WI38 (cell line): ENCODE measurements around the gene MIER2.
"Not testable (repeated sequence)": the region's sequence is repeated elsewhere in the genome, so short reads cannot be mapped to it uniquely, and the experiment has no call there.

Source experiments
- H3K4me3 ChIP-seq: 2 replicates; pipeline ENCODE4 v1.5.1; 2011; ENCODE audit warnings: low read depth, mild to moderate bottlenecking, control low read depth, low read length
- TF ChIP-seq, protein P1 (sequence below): IDR thresholded peaks from 2 replicates; pipeline ENCODE4 v1.5.1; 2012; ENCODE audit warnings: low read depth, mild to moderate bottlenecking, control low read depth, low read length

MIER2 gene, protein sequence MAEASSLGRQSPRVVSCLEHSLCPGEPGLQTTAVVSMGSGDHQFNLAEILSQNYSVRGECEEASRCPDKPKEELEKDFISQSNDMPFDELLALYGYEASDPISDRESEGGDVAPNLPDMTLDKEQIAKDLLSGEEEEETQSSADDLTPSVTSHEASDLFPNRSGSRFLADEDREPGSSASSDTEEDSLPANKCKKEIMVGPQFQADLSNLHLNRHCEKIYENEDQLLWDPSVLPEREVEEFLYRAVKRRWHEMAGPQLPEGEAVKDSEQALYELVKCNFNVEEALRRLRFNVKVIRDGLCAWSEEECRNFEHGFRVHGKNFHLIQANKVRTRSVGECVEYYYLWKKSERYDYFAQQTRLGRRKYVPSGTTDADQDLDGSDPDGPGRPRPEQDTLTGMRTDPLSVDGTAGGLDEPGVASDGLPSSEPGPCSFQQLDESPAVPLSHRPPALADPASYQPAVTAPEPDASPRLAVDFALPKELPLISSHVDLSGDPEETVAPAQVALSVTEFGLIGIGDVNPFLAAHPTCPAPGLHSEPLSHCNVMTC

DNA sequence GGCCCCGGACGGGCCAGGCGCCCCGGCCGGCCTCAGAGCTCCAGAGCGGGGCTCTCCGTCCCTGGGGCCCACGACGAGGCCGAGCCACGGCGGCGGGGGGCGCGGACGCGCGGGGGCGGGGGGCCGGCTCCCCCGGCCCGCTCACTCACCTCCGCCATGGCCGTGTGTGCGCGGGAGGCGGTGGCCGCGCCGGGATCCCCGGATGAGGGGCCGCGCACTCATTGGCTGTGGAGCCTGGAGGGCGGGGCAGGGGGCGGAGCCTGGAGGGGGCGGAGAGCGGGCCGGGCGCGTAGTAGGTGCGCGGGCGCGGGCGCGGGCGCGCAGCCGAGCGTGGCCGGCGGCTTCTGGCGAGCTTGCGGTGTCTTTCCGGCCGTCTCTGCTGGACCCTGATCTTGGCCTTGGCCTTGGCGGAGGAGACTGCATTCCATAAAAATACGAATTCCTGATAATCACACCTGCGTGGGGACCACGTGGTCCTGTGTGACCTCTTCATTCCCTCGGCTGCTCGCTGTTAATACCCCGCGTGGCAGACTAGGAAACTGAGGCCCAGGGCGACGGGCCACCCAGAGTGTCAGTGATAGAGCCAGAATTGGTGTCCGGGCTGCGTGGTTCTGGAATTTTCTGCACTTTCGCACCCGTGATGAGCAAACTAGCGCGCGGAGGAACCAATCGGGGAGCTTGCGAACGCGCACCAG is at the start of gene MIER2:
TSS of gene MIER2 (minus strand) at position 172 of the 695 bp plus-strand sequence. CDS start at position 158, 14 bp downstream.
- TF ChIP-seq, protein P1, sequence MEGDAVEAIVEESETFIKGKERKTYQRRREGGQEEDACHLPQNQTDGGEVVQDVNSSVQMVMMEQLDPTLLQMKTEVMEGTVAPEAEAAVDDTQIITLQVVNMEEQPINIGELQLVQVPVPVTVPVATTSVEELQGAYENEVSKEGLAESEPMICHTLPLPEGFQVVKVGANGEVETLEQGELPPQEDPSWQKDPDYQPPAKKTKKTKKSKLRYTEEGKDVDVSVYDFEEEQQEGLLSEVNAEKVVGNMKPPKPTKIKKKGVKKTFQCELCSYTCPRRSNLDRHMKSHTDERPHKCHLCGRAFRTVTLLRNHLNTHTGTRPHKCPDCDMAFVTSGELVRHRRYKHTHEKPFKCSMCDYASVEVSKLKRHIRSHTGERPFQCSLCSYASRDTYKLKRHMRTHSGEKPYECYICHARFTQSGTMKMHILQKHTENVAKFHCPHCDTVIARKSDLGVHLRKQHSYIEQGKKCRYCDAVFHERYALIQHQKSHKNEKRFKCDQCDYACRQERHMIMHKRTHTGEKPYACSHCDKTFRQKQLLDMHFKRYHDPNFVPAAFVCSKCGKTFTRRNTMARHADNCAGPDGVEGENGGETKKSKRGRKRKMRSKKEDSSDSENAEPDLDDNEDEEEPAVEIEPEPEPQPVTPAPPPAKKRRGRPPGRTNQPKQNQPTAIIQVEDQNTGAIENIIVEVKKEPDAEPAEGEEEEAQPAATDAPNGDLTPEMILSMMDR = no peak
- peak within 1 kb of the TSS; percentile 70 for H3K4me3 ChIP-seq

DNA sequence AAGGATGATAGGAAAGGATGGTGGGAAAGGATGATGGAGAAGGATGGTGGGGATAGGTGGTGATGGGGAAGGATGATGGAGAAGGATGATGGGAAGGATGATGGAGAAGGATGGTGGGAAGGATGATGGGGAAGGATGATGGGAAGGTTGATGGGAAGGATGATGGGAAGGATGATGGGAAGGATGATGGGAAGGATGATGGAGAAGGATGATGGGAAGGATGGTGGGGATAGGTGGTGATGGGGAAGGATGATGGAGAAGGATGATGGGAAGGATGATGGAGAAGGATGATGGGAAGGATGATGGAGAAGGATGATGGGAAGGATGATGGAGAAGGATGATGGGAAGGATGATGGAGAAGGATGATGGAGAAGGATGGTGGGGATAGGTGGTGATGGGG is 49.0 kb upstream of the MIER2 start:
- not testable (repeated sequence) for H3K4me3 ChIP-seq

DNA sequence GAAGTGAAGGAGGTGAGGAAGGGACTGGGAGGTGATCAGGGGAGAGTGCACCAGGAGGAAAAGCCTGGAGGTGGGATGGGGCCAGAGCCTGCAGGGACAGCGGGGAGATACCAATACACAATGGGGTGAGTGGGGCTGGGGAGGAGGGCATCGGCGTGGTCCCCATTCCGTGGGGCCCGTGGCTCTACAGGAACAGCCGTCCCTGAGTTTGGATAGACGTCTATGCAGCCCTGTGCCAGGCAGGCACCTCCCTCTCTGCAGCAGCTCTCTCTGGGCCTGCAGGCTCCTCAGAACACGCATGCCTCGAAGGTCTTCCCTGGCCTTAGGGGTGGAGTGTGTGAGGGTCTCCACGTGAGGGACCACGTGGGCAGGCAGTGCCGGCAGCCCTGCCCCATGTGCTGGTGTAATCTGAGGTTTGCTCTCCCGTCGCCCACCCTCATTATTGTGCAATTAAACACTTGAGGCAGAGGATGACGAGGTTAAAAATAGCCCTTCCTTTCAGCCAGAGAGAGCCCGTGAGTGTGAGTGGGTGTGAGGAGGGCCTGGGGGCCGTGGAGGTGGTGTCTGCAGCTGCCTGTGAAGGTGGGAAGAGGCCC is 47.9 kb upstream of the MIER2 start:
- H3K4me3 ChIP-seq = no peak overlapping the region
- TF ChIP-seq, protein P1 = no peak

DNA sequence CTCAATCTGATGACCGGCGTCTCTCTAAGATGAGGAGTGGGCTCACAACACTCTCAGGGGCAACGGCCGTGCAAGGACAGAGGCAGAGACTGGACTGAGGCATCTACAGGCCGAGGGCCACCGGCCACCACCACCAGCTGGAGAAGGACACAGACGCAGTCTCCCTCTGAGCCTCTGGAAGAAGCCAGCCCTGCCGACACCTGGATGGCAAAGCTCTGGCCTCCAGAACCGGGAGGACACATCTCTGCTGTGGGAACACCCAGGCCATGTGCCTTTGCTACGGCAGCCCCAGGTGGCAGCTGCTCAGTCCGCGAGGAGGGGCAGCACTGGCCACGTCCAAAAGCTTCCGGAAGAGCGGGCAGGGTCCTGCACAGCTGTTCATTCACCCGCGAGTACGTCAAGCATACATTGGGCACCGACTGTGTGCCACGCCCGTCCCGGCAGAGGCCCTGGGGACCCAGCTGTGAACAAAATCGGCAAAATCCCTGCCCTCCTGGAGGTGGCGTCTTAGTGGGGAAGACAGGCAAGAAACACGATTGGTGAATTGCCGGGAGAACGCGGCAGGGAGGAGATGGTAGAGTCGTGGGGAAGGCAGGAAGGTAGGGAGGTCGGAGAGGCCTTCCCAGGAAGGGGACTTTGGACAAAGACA is 47.3 kb upstream of the MIER2 start:
- TF ChIP-seq, protein P1 = no peak
- no peak overlapping the region for H3K4me3 ChIP-seq

DNA sequence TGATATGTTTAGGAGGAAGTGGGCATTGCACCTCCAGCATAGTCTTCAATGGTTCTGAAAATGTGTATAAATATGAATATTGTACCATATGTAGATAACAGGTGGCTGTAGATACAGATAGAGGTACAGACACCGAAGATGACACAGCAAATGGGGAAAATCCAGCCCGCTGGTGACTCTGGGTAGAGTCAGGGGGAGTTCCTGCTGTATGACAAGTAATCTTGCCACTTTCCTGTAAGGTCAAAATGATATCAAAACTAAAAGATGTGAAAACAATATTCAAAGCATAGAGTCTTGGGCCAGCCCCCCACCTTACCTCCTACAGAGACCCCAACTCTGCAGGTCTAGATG is 46.6 kb upstream of the MIER2 start:
- TF ChIP-seq, protein P1 = no peak
- no peak overlapping the region for H3K4me3 ChIP-seq

DNA sequence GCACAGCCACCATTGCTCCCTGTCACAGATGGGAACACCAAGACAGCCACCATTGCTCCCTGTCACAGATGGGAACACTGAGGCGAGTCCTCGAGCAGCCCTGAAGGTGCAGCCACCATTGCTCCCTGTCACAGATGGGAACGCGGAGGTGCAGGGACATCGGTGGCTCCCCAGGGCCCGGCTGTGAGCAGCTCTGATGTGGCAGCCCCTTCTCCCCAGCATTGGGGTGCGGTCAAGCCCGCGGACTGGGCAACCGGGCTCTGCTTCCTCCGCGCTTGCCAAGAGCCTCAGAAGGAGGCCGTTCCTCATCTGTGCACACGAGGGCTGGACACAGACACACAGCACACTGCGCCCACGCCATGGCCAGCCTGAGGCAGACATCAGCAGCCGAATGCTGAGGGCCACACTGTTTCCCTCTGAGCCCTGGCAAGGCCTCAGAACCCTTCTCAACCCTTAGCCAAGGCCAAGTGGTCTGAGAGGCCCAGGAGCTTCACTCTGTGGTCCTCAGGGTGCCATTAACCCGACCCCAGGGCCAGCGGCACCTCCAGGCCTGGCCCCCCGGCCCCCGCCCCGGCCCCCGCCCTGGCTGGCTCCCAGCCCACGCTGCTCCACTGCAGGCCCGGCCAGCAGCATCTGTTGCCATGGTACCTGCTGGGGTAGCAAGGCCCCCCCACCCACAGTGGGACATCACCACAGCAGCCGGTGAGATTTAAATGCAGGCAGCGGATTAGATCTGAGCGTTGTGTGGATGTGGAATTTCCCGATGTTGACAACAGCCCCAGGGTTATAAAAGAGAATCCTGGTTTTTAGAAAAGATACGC is 46.0 kb upstream of the MIER2 start:
- TF ChIP-seq, protein P1 = no peak
- H3K4me3 ChIP-seq = no peak overlapping the region

DNA sequence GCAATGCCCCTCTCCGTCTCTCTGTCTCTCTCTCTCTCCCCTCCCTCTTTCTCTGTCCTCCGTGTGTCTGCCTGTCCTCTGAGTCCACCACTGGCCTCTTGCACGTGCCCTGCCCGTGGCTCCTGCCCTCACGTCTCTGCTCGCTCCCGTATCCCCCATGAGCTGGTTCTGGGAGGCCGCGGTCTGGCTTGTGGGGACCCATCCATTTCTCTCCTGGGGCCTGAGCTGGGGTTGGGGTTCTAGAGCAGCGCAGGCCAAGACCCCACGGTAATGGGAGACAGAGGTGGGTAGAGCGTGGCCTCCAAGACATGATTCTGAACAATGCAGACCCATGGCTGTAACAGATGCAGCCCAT is 45.3 kb upstream of the MIER2 start:
- TF ChIP-seq, protein P1 = no peak
- H3K4me3 ChIP-seq = no peak overlapping the region
